Urinary bladder (tissue), 4 donors: ENCODE measurements around the gene NT5M. TPM values are rescaled to one million over a fixed set of nuclear protein-coding genes. Genes with fewer than 3 reads are reported as not detected.

Source experiments
- DNase-seq: peaks from one replicate; pipeline ENCODE4 v3.0.0-alpha.2; 2015; ENCODE audit errors: extremely low spot score
- H3K27ac ChIP-seq: one replicate; pipeline ENCODE4 v1.5.1; 2013; ENCODE audit warnings: low read depth, mild to moderate bottlenecking, moderate library complexity
- H3K36me3 ChIP-seq: one replicate; pipeline ENCODE4 v1.6.1; 2013; ENCODE audit warnings: mild to moderate bottlenecking, moderate library complexity; ENCODE audit not compliant: insufficient read depth
- H3K4me1 ChIP-seq: one replicate; pipeline ENCODE4 v1.6.1; 2013; ENCODE audit warnings: mild to moderate bottlenecking, moderate library complexity; ENCODE audit not compliant: insufficient read depth
- H3K4me3 ChIP-seq: one replicate; pipeline ENCODE4 v1.5.1; 2013; ENCODE audit warnings: low read depth, low read length
- WGBS: extraction: QIAGEN DNeasy Blood & Tissue Kit; methylation state at CpG from one replicate; pipeline ENCODE4 v1.1.7; 2013; 5-methylcytosine and 5-hydroxymethylcytosine counted together
- polyA plus RNA-seq: library from polyadenylated mRNA; stranded (reverse); fragments of 200-250 nt; gene quantifications from one replicate; pipeline ENCODE4 v1.2.3, GENCODE V29; 2013
- total RNA-seq: library from RNA; depleted of rRNA; stranded (reverse); fragments of >200 nt; gene quantifications from one replicate; pipeline ENCODE4 v1.2.3, GENCODE V29; 2014
- donor health status: healthy with polysubstance abuse.
- donor health status: healthy.

The NT5M gene
- total and polyA plus RNA-seq, 2 donors = 1.6 to 5.9 TPM

GRCh38 chr17:17314501-17315071 lies 11.4 kb downstream of the NT5M start:
- no peak overlapping the region for H3K27ac ChIP-seq
- no peaks in the 10 kb centered on the region for H3K4me1 ChIP-seq
- H3K4me3 ChIP-seq = no peak overlapping the region
- H3K36me3 ChIP-seq = no peaks in the 10 kb centered on the region
- DNase-seq = no peak
- WGBS = 63% methylated on average over 5 of the region's 5 CpGs

GRCh38 chr17:17315142-17315821 lies 12.1 kb downstream of the NT5M start:
- H3K4me1 ChIP-seq = no peaks in the 10 kb centered on the region
- H3K36me3 ChIP-seq = no peaks in the 10 kb centered on the region
- H3K4me3 ChIP-seq = no peak overlapping the region
- WGBS = 87% methylated on average over 6 of the region's 6 CpGs
- no peak for DNase-seq
- H3K27ac ChIP-seq = no peak overlapping the region

- WGBS = 92% methylated on average over 16 of the region's 16 CpGs
- Histone ChIP-seq H3K4me1 (no peaks in the 10 kb centered on the region), H3K36me3 (no peaks in the 10 kb centered on the region), H3K4me3 (no peak overlapping the region), H3K27ac (no peak overlapping the region)
- no peak for DNase-seq
These were observed 17.2 kb downstream of the NT5M start for GRCh38 chr17:17320188-17320910.

GRCh38 chr17:17320911-17321220 lies 17.7 kb downstream of the NT5M start:
- no peaks in the 10 kb centered on the region for H3K36me3 ChIP-seq
- 90% methylated on average over 10 of the region's 10 CpGs for WGBS

GRCh38 chr17:17321356-17322025 lies 18.3 kb downstream of the NT5M start:
- DNase-seq = no peak
- Histone ChIP-seq H3K4me1 (no peaks in the 10 kb centered on the region), H3K36me3 (no peaks in the 10 kb centered on the region), H3K4me3 (no peak overlapping the region), H3K27ac (no peak overlapping the region)
- WGBS = 85% methylated on average over 11 of the region's 11 CpGs

More at GRCh38 chr17:17320911-17321220, 17.7 kb downstream of the NT5M start:
- H3K4me3 ChIP-seq = no peak overlapping the region
- no peak overlapping the region for H3K27ac ChIP-seq
- DNase-seq = no peak
- no peaks in the 10 kb centered on the region for H3K4me1 ChIP-seq

GRCh38 chr17:17322516-17323510 lies 19.6 kb downstream of the NT5M start:
- no peak for DNase-seq
- Histone ChIP-seq H3K4me3 (no peak overlapping the region), H3K27ac (no peak overlapping the region), H3K36me3 (no peaks in the 10 kb centered on the region), H3K4me1 (no peaks in the 10 kb centered on the region)
- 96% methylated on average over 21 of the region's 21 CpGs for WGBS

- WGBS = 95% methylated on average over 8 of the region's 8 CpGs
These were observed 21.4 kb downstream of the NT5M start for GRCh38 chr17:17324616-17325015.

GRCh38 chr17:17325228-17325627 lies 22.1 kb downstream of the NT5M start:
- Histone ChIP-seq H3K4me3 (no peak overlapping the region), H3K27ac (no peak overlapping the region), H3K4me1 (no peaks in the 10 kb centered on the region), H3K36me3 (no peaks in the 10 kb centered on the region)
- DNase-seq = no peak
- WGBS = 90% methylated on average over 10 of the region's 10 CpGs

More at GRCh38 chr17:17324616-17325015, 21.4 kb downstream of the NT5M start:
- no peak for DNase-seq
- Histone ChIP-seq H3K27ac (no peak overlapping the region), H3K4me3 (no peak overlapping the region), H3K36me3 (no peaks in the 10 kb centered on the region), H3K4me1 (no peaks in the 10 kb centered on the region)

- 91% methylated on average over 9 of the region's 9 CpGs for WGBS
- no peaks in the 10 kb centered on the region for H3K4me1 ChIP-seq
- H3K4me3 ChIP-seq = no peak overlapping the region
- no peak for DNase-seq
- H3K27ac ChIP-seq = no peak overlapping the region
- H3K36me3 ChIP-seq = no peaks in the 10 kb centered on the region
These were observed 22.6 kb downstream of the NT5M start for GRCh38 chr17:17325816-17326215.

GRCh38 chr17:17326275-17326875 lies 23.2 kb downstream of the NT5M start:
- WGBS = 87% methylated on average over 13 of the region's 13 CpGs
- no peaks in the 10 kb centered on the region for H3K4me1 ChIP-seq
- H3K4me3 ChIP-seq = no peak overlapping the region
- no peak overlapping the region for H3K27ac ChIP-seq
- no peak for DNase-seq
- H3K36me3 ChIP-seq = no peaks in the 10 kb centered on the region

GRCh38 chr17:17328251-17328650 lies 25.1 kb downstream of the NT5M start:
- no peak for DNase-seq
- 84% methylated on average over 8 of the region's 8 CpGs for WGBS
- Histone ChIP-seq H3K36me3 (no peaks in the 10 kb centered on the region), H3K4me3 (no peak overlapping the region), H3K27ac (no peak overlapping the region), H3K4me1 (no peaks in the 10 kb centered on the region)

GRCh38 chr17:17341452-17341851 lies 38.3 kb downstream of the NT5M start:
- Histone ChIP-seq H3K36me3 (no peaks in the 10 kb centered on the region), H3K4me1 (no peaks in the 10 kb centered on the region), H3K27ac (no peak overlapping the region), H3K4me3 (no peak overlapping the region)
- no peak for DNase-seq
- WGBS = 91% methylated on average over 7 of the region's 7 CpGs
